ENCODE measurements around the gene PSEN1.

PSEN1 gene

DNA sequence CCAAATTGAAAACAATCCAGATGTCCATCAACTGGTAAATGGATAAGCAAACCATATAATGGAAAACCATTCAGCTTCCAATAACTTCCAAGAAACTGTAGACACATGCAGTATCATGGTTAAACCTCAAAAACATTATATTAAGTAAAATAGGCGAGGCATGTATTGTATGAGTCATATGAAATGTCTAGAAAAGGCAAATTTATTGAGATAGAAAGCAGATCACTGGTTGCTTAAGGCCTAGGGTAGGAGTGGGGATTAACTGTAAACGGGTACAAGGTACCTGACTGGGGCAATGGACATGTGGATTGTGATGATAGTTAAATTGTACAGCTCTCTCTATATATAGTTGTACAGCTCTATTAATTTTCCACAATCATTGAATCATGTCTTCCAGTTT, 79.7 kb downstream of the PSEN1 start:
- Histone ChIP-seq H3K4me3 (replicated peaks; ENCODE audit: insufficient read depth, low read length) (no peak overlapping the region), H3K27ac (replicated peaks) (no peak overlapping the region), H3K27me3 (ENCODE audit: insufficient read depth, poor library complexity, severe bottlenecking) (no peaks in the 10 kb centered on the region)
- no peak for DNase-seq (ENCODE audit: low read depth in 1 of 2, low spot score in 1 of 2)
- TF ChIP-seq GABPA (IDR thresholded peaks at IDR 0.05; ENCODE audit: low read depth): no peak

DNA sequence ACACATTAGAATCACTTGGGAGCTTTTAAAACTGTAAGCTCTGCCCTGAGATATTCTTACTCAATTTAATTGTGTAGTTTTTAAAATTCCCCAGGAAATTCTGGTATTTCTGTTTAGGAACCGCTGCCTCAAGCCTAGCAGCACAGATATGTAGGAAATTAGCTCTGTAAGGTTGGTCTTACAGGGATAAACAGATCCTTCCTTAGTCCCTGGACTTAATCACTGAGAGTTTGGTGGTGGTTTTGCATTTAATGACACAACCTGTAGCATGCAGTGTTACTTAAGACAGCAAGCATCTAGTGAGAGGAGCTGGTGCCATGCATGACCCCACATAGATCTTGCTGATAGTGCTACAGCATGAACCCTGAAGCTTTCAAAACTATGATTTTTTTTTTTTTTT, 81.1 kb downstream of the PSEN1 start:
- Histone ChIP-seq H3K27ac (replicated peaks) (no peak overlapping the region), H3K27me3 (ENCODE audit: insufficient read depth, poor library complexity, severe bottlenecking) (no peaks in the 10 kb centered on the region), H3K4me3 (replicated peaks; ENCODE audit: insufficient read depth, low read length) (no peak overlapping the region)
- TF ChIP-seq, protein P1, sequence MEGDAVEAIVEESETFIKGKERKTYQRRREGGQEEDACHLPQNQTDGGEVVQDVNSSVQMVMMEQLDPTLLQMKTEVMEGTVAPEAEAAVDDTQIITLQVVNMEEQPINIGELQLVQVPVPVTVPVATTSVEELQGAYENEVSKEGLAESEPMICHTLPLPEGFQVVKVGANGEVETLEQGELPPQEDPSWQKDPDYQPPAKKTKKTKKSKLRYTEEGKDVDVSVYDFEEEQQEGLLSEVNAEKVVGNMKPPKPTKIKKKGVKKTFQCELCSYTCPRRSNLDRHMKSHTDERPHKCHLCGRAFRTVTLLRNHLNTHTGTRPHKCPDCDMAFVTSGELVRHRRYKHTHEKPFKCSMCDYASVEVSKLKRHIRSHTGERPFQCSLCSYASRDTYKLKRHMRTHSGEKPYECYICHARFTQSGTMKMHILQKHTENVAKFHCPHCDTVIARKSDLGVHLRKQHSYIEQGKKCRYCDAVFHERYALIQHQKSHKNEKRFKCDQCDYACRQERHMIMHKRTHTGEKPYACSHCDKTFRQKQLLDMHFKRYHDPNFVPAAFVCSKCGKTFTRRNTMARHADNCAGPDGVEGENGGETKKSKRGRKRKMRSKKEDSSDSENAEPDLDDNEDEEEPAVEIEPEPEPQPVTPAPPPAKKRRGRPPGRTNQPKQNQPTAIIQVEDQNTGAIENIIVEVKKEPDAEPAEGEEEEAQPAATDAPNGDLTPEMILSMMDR (IDR thresholded peaks at IDR 0.05; ENCODE audit: insufficient read depth, low read length): no peak
- TF ChIP-seq POLR2AphosphoS5 (IDR thresholded peaks at IDR 0.05; ENCODE audit: low read depth): no peak
- TF ChIP-seq, protein P2, sequence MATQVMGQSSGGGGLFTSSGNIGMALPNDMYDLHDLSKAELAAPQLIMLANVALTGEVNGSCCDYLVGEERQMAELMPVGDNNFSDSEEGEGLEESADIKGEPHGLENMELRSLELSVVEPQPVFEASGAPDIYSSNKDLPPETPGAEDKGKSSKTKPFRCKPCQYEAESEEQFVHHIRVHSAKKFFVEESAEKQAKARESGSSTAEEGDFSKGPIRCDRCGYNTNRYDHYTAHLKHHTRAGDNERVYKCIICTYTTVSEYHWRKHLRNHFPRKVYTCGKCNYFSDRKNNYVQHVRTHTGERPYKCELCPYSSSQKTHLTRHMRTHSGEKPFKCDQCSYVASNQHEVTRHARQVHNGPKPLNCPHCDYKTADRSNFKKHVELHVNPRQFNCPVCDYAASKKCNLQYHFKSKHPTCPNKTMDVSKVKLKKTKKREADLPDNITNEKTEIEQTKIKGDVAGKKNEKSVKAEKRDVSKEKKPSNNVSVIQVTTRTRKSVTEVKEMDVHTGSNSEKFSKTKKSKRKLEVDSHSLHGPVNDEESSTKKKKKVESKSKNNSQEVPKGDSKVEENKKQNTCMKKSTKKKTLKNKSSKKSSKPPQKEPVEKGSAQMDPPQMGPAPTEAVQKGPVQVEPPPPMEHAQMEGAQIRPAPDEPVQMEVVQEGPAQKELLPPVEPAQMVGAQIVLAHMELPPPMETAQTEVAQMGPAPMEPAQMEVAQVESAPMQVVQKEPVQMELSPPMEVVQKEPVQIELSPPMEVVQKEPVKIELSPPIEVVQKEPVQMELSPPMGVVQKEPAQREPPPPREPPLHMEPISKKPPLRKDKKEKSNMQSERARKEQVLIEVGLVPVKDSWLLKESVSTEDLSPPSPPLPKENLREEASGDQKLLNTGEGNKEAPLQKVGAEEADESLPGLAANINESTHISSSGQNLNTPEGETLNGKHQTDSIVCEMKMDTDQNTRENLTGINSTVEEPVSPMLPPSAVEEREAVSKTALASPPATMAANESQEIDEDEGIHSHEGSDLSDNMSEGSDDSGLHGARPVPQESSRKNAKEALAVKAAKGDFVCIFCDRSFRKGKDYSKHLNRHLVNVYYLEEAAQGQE (IDR thresholded peaks at IDR 0.05; ENCODE audit: insufficient replicate concordance, low read depth): no peak
- no peak for TF ChIP-seq GABPA (IDR thresholded peaks at IDR 0.05; ENCODE audit: low read depth)
- TF ChIP-seq SPI1 (IDR thresholded peaks at IDR 0.05; ENCODE audit: borderline replicate concordance, low read depth): no peak
- no peak for DNase-seq (ENCODE audit: low read depth in 1 of 2, low spot score in 1 of 2)

DNA sequence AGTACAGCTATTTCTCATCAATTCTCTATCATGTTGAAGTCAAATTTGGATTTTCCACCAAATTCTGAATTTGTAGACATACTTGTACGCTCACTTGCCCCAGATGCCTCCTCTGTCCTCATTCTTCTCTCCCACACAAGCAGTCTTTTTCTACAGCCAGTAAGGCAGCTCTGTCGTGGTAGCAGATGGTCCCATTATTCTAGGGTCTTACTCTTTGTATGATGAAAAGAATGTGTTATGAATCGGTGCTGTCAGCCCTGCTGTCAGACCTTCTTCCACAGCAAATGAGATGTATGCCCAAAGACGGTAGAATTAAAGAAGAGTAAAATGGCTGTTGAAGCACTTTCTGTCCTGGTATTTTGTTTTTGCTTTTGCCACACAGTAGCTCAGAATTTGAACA, 83.8 kb downstream of the PSEN1 start:
- Histone ChIP-seq H3K27ac (replicated peaks) (no peak overlapping the region), H3K4me3 (replicated peaks; ENCODE audit: insufficient read depth, low read length) (no peak overlapping the region)
- TF ChIP-seq SPI1 (IDR thresholded peaks at IDR 0.05; ENCODE audit: borderline replicate concordance, low read depth) (no peak), POLR2AphosphoS5 (IDR thresholded peaks at IDR 0.05; ENCODE audit: low read depth) (no peak), GABPA (IDR thresholded peaks at IDR 0.05; ENCODE audit: low read depth) (no peak)
- TF ChIP-seq, protein P1 (IDR thresholded peaks at IDR 0.05; ENCODE audit: insufficient read depth, low read length): no peak
- TF ChIP-seq, protein P2 (IDR thresholded peaks at IDR 0.05; ENCODE audit: insufficient replicate concordance, low read depth): no peak

DNA sequence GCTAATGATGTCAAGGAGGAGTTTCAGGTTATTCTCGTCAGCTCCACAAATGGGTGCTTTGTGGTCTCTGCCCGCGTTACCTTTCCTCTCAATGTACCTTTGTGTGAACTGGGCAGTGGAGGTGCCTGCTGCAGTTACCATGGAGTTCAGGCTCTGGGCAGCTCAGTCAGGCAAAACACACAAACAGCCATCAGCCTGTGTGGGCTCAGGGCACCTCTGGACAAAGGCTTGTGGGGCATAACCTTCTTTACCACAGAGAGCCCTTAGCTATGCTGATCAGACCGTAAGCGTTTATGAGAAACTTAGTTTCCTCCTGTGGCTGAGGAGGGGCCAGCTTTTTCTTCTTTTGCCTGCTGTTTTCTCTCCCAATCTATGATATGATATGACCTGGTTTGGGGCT, 84.3 kb downstream of the PSEN1 start:
- no peaks in the 10 kb centered on the region for H3K27me3 ChIP-seq (ENCODE audit: insufficient read depth, poor library complexity, severe bottlenecking)
- TF ChIP-seq GABPA (IDR thresholded peaks at IDR 0.05; ENCODE audit: low read depth): no peak
- TF ChIP-seq, protein P2 (IDR thresholded peaks at IDR 0.05; ENCODE audit: insufficient replicate concordance, low read depth): no peak
- H3K4me3 ChIP-seq (replicated peaks; ENCODE audit: insufficient read depth, low read length): no peak overlapping the region
- no peak for DNase-seq (ENCODE audit: low read depth in 1 of 2, low spot score in 1 of 2)
- H3K27ac ChIP-seq (replicated peaks): no peak overlapping the region

More for the DNA sequence above, 83.8 kb downstream of the PSEN1 start:
- no peak for DNase-seq (ENCODE audit: low read depth in 1 of 2, low spot score in 1 of 2)
- H3K27me3 ChIP-seq (ENCODE audit: insufficient read depth, poor library complexity, severe bottlenecking): no peaks in the 10 kb centered on the region

Data from HL-60 (cell line).